ENCODE measurements around the gene TRIM41. TPM values are rescaled to one million over a fixed set of nuclear protein-coding genes. Genes with fewer than 3 reads are reported as not detected.

Gene TRIM41
- total and polyA plus RNA-seq, 9 of the 15 experiments (the other 6 are each of a cell fraction or from before 2014, with no cell fraction given), result 1.8 to 47.6 (median 20.9) TPM

- TF ChIP-seq SIN3B (IDR thresholded peaks at IDR 0.05; ENCODE audit: low read depth) (peak; percentile 65; the same call in 1 of the 2 replicates), ZNF407 (IDR thresholded peaks at IDR 0.05; ENCODE audit: low read depth) (no peak), KDM5B (IDR thresholded peaks at IDR 0.05; ENCODE audit: insufficient replicate concordance, low read depth, low read length) (peak; percentile 89), ZNF592 (IDR thresholded peaks at IDR 0.05) (peak; percentile 52; the same call in 1 of the 2 replicates), TCF3 (CRISPR knock-in tag; IDR thresholded peaks at IDR 0.05) (no peak), ATF1 (CRISPR knock-in tag; IDR thresholded peaks at IDR 0.05) (no peak), ATF1 (tag; IDR thresholded peaks at IDR 0.05) (peak; percentile 19; the same call in 1 of the 2 replicates), SIN3A (IDR thresholded peaks at IDR 0.05; ENCODE audit: borderline replicate concordance in 2 of 2, control insufficient read depth in 1 of 2, low read depth in 2 of 2, low read length in 2 of 2) (peak in 1 of 2 experiments; percentile 57; a peak in 1 of 4 replicates), FOXO4 (CRISPR knock-in tag; IDR thresholded peaks at IDR 0.05) (no peak), ELF1 (tag; IDR thresholded peaks at IDR 0.05) (0 out of 2 replicates have a peak, but pooled peaks have one; percentile 32), GATAD2B (IDR thresholded peaks at IDR 0.05; ENCODE audit: borderline replicate concordance) (no peak), MEIS2 (IDR thresholded peaks at IDR 0.05; ENCODE audit: partially characterized antibody) (no peak)
These were observed 58.2 kb downstream of the TRIM41 start (continued) for GRCh38 chr5:181281077-181281983.

Data from K562 (cell line).